GM19328 (cell line): Measurements from ENCODE around the gene TTLL11.

ENCODE experiments used
- ATAC-seq: cut with Tn5 transposase; IDR thresholded peaks from one replicate; pipeline ENCODE4 v1.9.1; 2021; ENCODE audit warnings: mild to moderate bottlenecking, moderate library complexity; ENCODE audit not compliant: unreplicated experiment

The TTLL11 gene

DNA sequence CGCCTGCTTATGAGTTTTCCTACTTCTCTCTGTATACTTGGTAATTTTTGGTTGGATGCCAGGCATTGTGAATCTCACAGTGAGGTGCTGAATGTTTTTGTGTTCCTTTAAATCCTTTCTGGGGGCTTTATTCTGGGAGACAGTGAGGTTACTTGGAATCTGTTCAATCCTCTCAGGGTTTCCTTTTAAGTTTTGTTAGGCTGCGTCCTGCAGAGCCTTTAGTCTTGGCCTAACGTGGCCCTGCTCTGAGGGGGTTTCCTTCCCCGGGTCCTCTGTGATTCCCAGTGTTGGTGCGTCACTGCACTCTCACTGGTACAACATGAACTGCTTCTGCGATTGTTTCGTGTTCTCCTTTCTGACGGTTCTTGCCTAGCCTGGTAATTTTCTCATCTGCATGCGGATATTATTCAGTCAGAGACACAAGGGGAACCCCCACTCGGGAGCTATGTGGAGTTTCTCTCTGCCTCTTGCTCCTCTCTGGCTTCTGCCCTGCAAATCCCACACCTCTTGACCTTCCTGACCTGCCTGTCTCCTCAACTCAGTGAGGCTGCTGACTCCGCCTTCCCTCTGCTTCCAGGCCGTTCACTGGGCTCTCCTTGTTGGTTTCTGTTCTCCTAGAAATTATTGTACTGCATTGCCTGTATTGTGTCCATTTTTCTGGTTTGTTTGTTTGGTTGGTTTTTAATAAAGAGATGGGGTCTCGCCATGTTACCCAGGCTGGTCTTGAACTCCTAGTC lies 313.6 kb downstream of the TTLL11 start:
- ATAC-seq, result no peak

DNA sequence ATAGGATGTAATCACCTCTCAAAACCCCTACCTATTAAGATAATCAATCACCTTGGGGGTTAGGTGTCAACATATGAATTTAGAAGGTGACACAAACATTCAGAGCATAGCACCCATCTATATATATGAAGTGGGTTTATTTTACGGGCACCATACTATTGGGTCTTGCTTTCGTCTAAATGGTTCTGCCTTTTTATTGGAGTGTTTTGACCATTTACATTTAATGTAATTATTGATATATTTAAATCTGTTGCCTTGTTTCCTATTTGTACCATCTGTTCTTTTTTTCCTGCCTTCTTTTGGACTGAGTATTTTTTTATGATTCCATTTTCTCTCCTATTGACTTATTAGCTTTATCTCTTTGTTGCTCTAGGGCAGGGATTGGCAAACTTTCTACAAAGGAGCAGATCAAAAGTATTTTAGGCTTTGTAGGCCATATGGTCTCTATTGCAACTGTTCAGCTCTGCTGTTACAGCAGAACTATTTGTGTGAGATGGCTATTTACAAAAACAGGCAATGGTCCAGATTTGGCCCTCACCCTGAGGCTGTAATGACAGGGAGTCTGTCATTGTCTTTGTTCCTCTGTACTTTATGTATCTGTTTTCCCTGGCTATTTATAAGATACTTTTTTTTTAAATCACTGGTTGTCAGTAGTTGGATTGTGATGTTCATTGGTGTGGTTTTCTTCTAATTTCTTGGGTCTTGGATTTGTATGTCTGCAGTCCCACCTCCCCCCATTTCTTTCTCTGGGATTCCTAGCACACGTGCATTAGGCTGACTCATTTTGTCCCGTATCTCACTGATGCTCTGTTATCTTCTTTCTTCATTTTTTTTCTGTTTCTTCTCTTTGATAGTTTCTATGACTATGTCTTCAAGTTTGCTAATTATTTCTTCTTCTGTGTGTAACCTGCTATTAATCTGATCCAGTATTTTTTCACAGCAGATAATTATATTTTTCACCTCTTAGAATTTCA lies 314.6 kb downstream of the TTLL11 start:
- no peak for ATAC-seq

GRCh38 chr9:121776739-121777637 lies 316.1 kb downstream of the TTLL11 start:
- ATAC-seq, result no peak

DNA sequence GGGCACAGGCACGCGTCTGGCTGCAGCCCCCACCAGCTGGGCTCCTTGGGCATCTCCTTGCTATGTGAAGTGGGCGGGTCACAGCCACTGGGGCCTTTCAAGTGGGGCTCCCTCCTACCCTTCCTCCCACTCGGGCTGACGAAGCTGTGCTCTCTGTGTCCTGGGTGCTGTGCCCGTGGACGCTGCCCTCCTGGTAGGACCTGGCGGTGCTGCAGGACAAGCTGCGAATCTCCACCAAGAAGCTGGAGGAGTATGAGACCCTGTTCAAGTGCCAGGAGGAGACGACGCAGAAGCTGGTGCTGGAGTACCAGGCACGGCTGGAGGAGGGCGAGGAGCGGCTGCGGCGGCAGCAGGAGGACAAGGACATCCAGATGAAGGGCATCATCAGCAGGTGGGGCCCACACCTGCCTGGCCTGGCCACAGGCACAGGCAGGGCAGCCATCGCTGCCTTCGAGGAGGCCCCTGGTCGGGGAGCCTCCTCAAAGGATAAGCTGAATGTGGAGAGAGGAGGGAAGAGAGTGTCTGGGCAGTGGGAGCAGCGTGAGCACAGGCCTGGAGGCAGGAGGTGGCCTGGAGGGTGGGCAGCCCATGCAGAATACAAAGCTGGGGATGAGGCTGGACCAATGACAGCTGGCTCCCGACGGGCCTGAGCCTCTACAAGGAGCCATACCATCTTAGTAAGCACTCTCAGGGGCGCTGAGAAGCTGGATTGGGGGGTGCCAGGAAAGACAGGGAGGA lies 316.9 kb downstream of the TTLL11 start:
- no peak for ATAC-seq

GRCh38 chr9:121774715-121775613 lies 318.1 kb downstream of the TTLL11 start:
- ATAC-seq, result no peak

- no peak for ATAC-seq
These were observed 319.0 kb downstream of the TTLL11 start for GRCh38 chr9:121773954-121774714.

DNA sequence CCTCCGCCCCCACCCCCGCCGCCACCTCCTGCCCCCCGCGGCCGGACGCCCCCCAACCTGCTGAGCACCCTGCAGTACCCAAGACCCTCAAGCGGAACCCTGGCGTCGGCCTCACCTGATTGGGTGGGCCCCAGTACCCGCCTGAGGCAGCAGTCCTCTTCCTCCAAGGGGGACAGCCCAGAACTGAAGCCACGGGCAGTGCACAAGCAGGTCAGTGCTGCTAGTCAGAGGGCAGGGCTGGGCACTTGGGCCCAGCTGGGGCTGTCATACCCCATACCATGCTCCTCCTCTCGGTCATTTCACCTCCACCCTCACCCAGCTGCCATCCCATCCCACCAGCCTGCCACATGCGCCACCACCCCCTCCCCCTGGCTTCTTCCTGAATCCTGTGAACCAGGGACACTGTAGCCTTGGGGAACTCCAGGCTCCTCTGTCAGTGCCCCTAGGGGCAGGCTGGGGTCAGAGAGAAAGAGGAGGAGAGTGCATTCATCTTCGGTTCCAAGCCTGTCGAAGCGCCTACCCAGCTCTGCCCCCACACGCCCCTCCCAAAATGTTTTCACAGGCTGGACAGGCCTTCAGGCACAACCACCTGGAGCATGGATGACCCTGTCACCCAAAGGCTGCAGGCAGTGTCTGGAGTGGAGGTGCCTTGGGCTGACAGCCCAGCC lies 319.7 kb downstream of the TTLL11 start:
- ATAC-seq, result no peak

- ATAC-seq, result no peak
These were observed 320.4 kb downstream of the TTLL11 start for GRCh38 chr9:121772600-121773285.
